Adrenal gland (tissue), 12 donors: ENCODE measurements around the gene ENC1. TPM values are rescaled to one million over a fixed set of nuclear protein-coding genes. Genes with fewer than 3 reads are reported as not detected.

ENCODE experiments used
- DNase-seq, 7 donors: peaks; one replicate each; pipeline ENCODE4 v3.0.0-alpha.2; 2019 to 2020
- H3K27ac ChIP-seq, 5 donors: fragments of 200-600 bp; sonication (generic) in 4 of 5; 1 replicate in 3 of 5; 2 replicates in 2 of 5; pipeline versions ENCODE4 v1.5.1 to v1.8.0; 2016 to 2020; ENCODE audit warnings: mild to moderate bottlenecking in 1 of 5
- H3K27me3 ChIP-seq: fragments of 200-600 bp; 2 replicates; pipeline ENCODE4 v1.8.0; 2021
- H3K36me3 ChIP-seq, 2 donors: fragments of 200-600 bp; replicated peaks in 1 of 2; 1 replicate in 1 of 2; 2 replicates in 1 of 2; pipeline versions ENCODE4 v1.5.1 to v1.8.0; 2018 to 2022
- H3K4me1 ChIP-seq, 2 donors: fragments of 200-600 bp; replicated peaks in 1 of 2; 1 replicate in 1 of 2; 2 replicates in 1 of 2; pipeline versions ENCODE4 v1.5.1 to v1.8.0; 2018 to 2021
- H3K4me3 ChIP-seq, 4 donors: fragments of 200-600 bp; sonication (generic) in 3 of 4; one replicate each; pipeline ENCODE4 v1.5.1; 2016 to 2018
- H3K9me3 ChIP-seq, 3 donors: fragments of 200-600 bp; sonication (generic) in 1 of 3; replicated peaks in 1 of 3; 1 replicate in 2 of 3; 2 replicates in 1 of 3; pipeline versions ENCODE4 v1.5.1 to v1.8.0; 2016 to 2021
- POLR2A ChIP-seq, 2 donors: fragments of 450-650 bp; IDR thresholded peaks; one replicate each; pipeline ENCODE4 v1.6.1; 2017; ENCODE audit warnings: antibody characterized with exemption in 2 of 2, mild to moderate bottlenecking in 2 of 2, moderate library complexity in 1 of 2
- WGBS, 4 donors: extraction: QIAGEN DNeasy Blood & Tissue Kit in 2 of 4; methylation state at CpG; one replicate each; pipeline versions ENCODE4 v1.1.5 to v1.1.7; 2013 to 2017; 5-methylcytosine and 5-hydroxymethylcytosine counted together
- intact Hi-C, 2 donors: fragments of 100-400 bp; cut with DNase I; formaldehyde crosslinking; loops; one replicate each; pipeline versions ENCODE4 v1.14.1 to v1.15.0; 2022 to 2023
- polyA plus RNA-seq, 3 donors: library from polyadenylated mRNA; stranded (reverse); fragments of 200-250 nt in 2 of 3; fragments of 350-450 nt in 1 of 3; fragmentation: Illumina TruSeq in 1 of 3; extraction: RNeasy Lipid Tissue Mini Kit (QIAGEN cat#74804) in 1 of 3; gene quantifications; one replicate each; pipeline ENCODE4 v1.2.3, GENCODE V29; 2013 to 2014
- total RNA-seq, 9 donors: library from RNA; depleted of rRNA in 4 of 9; stranded (reverse); fragments of >200 nt in 4 of 9; fragments of 120-200 nt in 1 of 9; fragmentation: NEBNext Ultra II Directional in 1 of 9; extraction: Animal tissue kit (Norgen Biotek cat#: 25700) in 1 of 9; gene quantifications; one replicate each; pipeline versions ENCODE4 v1.1.0 to v1.2.4, GENCODE V29; 2013 to 2023
- TF ChIP-seq, protein P1 (sequence below), 6 experiments: fragments of 450-650 bp in 4 of 6; fragments of 200-600 bp in 2 of 6; sonication (generic) in 1 of 6; IDR thresholded peaks; 1 replicate in 5 of 6; 2 replicates in 1 of 6; pipeline versions ENCODE4 v1.5.1 to v1.8.0; 2016 to 2021; ENCODE audit warnings: antibody characterized with exemption in 6 of 6, mild to moderate bottlenecking in 2 of 6, moderate library complexity in 1 of 6
- donor health status: healthy with polysubstance abuse.
- donor health status: Bipolar disorder and iron deficiency.
- donor health status: DM: yes; HTN: yes; CAD: no.
- donor health status: DM: no; HTN: no; CAD: no.
- donor health status: DM: no; HTN: no; CAD: no.
- donor health status: DM: yes; HTN: yes; CAD: no.

The ENC1 gene
- total and polyA plus RNA-seq, 12 donors: 2.1 to 48.7 (median 4.4) TPM

DNA sequence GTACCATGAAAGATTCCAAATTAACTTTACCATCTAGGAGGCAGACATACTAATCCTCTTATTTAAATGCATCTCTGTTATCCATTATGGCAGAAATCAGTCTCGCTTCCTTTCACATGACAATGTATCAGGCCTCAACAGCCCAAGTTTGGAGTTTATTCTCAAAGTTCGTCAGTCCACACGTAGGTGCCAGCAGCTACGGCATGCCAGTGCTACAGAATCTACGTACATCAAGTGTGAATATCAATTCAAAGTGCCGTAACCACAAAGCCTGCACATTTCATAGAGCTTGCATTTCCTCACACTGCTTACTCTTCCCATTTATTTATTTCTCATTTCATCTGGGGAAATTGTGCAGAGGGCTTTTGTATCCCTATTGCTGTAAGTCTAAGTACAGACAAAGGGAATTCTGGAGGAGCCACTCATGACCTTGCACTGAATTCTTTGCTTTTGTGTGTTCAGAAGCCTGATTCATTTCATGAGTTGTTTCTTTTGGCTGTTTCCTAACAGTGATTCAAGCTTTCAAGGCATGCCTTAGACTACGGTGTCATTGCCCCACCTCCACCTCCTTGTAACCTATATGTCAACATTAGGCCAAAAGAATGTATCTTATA is 10.0 kb downstream of the ENC1 start:
- 58 to 73% (median 67%) methylated on average over 7 of the region's 7 CpGs for WGBS, 4 donors
- intact Hi-C loops: no loop called here

DNA sequence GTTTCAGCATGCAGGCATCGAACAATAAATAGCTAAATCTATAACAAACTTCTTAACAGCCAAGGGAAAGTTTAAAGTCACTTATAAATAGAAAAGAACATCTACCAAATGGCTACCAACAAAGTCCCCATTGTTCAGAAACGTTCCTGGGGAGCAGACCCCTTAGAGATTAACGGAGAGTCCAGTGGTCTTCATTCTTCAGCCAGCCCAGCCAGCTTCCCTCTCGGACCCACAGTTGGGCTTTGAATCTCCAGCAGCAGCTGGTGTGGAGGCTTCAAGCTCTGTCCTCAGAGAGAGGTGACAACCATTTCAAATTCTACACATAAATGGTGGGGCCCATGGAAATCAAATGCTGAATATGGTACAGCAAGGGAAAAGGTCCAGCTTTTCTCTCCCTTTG is 11.2 kb downstream of the ENC1 start:
- WGBS, 4 donors: 78 to 88% (median 85%) methylated on average over 3 to 4 of the region's 4 CpGs
- DNase-seq: no peak
- H3K4me1 ChIP-seq: peaks cover 9 to 21% of the 10 kb centered on the region in 2 donors
- intact Hi-C loops: no loop called here
- H3K27ac ChIP-seq: no peak overlapping the region
- no peak for TF ChIP-seq POLR2A (IDR thresholded peaks at IDR 0.05)
- TF ChIP-seq, protein P1, sequence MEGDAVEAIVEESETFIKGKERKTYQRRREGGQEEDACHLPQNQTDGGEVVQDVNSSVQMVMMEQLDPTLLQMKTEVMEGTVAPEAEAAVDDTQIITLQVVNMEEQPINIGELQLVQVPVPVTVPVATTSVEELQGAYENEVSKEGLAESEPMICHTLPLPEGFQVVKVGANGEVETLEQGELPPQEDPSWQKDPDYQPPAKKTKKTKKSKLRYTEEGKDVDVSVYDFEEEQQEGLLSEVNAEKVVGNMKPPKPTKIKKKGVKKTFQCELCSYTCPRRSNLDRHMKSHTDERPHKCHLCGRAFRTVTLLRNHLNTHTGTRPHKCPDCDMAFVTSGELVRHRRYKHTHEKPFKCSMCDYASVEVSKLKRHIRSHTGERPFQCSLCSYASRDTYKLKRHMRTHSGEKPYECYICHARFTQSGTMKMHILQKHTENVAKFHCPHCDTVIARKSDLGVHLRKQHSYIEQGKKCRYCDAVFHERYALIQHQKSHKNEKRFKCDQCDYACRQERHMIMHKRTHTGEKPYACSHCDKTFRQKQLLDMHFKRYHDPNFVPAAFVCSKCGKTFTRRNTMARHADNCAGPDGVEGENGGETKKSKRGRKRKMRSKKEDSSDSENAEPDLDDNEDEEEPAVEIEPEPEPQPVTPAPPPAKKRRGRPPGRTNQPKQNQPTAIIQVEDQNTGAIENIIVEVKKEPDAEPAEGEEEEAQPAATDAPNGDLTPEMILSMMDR (IDR thresholded peaks at IDR 0.05): no peak
- H3K4me3 ChIP-seq: no peak overlapping the region
- no peaks in the 10 kb centered on the region for H3K36me3 ChIP-seq
- H3K27me3 ChIP-seq: no peaks in the 10 kb centered on the region
- no peaks in the 10 kb centered on the region for H3K9me3 ChIP-seq

More for the DNA sequence above, 10.0 kb downstream of the ENC1 start:
- Histone ChIP-seq H3K27ac (no peak overlapping the region), H3K4me1 (peaks cover 9 to 21% of the 10 kb centered on the region in 2 donors), H3K4me3 (no peak overlapping the region), H3K9me3 (no peaks in the 10 kb centered on the region), H3K36me3 (no peaks in the 10 kb centered on the region), H3K27me3 (no peaks in the 10 kb centered on the region)
- peak in 1 of 7 donors; percentile 16 for DNase-seq
- no peak for TF ChIP-seq POLR2A (IDR thresholded peaks at IDR 0.05)
- TF ChIP-seq, protein P1 (IDR thresholded peaks at IDR 0.05): no peak

DNA sequence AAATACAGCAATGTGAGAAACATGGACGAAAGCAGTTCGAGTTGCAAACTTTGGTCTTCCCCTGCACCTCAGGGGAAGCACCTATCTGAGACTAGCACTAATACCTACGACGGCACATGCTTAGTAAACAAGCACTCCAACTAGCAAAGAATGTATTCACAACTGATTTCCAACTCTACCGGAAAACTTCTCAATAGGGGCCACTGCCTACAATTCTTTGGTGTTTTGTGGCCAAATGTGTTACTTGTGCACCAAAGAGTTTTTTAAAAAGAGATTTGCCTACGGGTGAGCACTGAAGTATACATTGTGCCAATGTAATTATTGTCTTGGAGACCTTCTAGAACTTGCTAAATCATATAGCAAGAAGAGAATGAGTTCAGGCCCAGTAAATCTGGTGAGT is 12.2 kb downstream of the ENC1 start:
- no peaks in the 10 kb centered on the region for H3K36me3 ChIP-seq
- no peak overlapping the region for H3K4me3 ChIP-seq
- peaks cover 9 to 21% of the 10 kb centered on the region in 2 donors for H3K4me1 ChIP-seq

DNA sequence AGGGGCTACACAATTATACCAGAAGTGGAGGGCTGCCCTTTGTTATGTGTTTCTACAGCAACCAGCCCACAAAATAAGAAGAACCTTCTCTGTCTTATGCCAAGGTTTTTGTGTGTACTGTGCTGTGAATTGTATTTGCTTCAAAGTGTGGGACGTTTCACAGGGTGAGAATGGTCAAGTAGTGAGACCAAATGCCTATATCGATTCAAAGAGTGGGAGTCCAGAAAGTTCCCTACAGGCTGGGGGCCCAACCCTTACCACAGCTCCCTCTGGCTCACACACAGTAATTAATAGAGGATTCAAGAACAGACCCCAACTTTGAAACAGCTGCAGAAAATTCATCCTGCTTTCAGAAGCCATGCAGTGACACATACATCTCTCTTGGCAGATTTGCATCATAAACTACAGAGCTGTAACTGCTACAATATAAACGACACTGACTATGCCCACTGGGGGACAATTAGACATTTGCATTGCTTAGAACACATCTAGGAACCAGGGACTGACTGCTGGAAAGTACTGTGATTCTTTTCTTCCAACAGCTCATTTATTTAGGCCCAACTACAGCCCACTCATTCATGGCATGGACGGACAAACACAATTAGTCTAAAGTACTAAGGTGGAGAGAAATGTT is 12.8 kb downstream of the ENC1 start:
- H3K9me3 ChIP-seq: no peaks in the 10 kb centered on the region
- no peak overlapping the region for H3K27ac ChIP-seq
- no peaks in the 10 kb centered on the region for H3K36me3 ChIP-seq
- TF ChIP-seq POLR2A (IDR thresholded peaks at IDR 0.05): no peak
- H3K4me1 ChIP-seq: peaks cover 9 to 15% of the 10 kb centered on the region in 2 donors
- no peak for DNase-seq
- WGBS, 4 donors: 59 to 89% (median 74%) methylated on average over 4 of the region's 4 CpGs
- no peak overlapping the region for H3K4me3 ChIP-seq
- intact Hi-C loops: no loop called here
- no peaks in the 10 kb centered on the region for H3K27me3 ChIP-seq

More for the DNA sequence above, 12.2 kb downstream of the ENC1 start:
- 92 to 97% (median 95%) methylated on average over 6 of the region's 6 CpGs for WGBS, 4 donors
- no peak for DNase-seq
- Histone ChIP-seq H3K27me3 (no peaks in the 10 kb centered on the region), H3K9me3 (no peaks in the 10 kb centered on the region), H3K27ac (no peak overlapping the region)
- intact Hi-C loops: no loop called here
- TF ChIP-seq POLR2A (IDR thresholded peaks at IDR 0.05): no peak
- TF ChIP-seq, protein P1 (IDR thresholded peaks at IDR 0.05): no peak
